CD8-positive, alpha-beta memory T cell (primary cell): ENCODE results near the gene SUZ12. TPM values are rescaled to one million over a fixed set of nuclear protein-coding genes. Genes with fewer than 3 reads are reported as not detected.
A peak's percentile ranks its signal among the peaks of the same experiment; 100 is the strongest.
"Not testable (repeated sequence)": the region's sequence is repeated elsewhere in the genome, so short reads cannot be mapped to it uniquely, and the experiment has no call there.

Experiments
- CTCF ChIA-PET: fragments of 350-600 bp; sonication (Branson Sonifier 250); formaldehyde crosslinking; loops from one replicate; lab custom pipeline; 2021; ENCODE audit warnings: antibody characterized with exemption; lab: Charles Lee
- POLR2A ChIA-PET: fragments of 350-600 bp; sonication (Branson Sonifier 250); formaldehyde crosslinking; loops from one replicate; lab custom pipeline; 2021; ENCODE audit warnings: antibody characterized with exemption; lab: Charles Lee
- DNase-seq, 5 donors: peaks; one replicate each; pipeline versions ENCODE4 v3.0.0 to v3.0.0-alpha.2; 2020 to 2022; ENCODE audit warnings: mixed read lengths in 1 of 5
- H3K27ac ChIP-seq: one replicate; pipeline ENCODE4 v1.7.0; 2013; ENCODE audit warnings: low read depth, mild to moderate bottlenecking, low read length, moderate library complexity
- H3K27me3 ChIP-seq: 2 replicates; pipeline ENCODE4 v1.7.0; 2013; ENCODE audit warnings: low read length, mild to moderate bottlenecking; ENCODE audit not compliant: insufficient read depth, poor library complexity, severe bottlenecking
- H3K36me3 ChIP-seq: 2 replicates; pipeline ENCODE4 v1.7.0; 2013; ENCODE audit warnings: mild to moderate bottlenecking, low read length, moderate library complexity; ENCODE audit not compliant: insufficient read depth
- H3K4me1 ChIP-seq: 2 replicates; pipeline ENCODE4 v1.7.0; 2013; ENCODE audit warnings: mild to moderate bottlenecking, low read length, moderate library complexity; ENCODE audit not compliant: insufficient read depth
- H3K4me3 ChIP-seq: 2 replicates; pipeline ENCODE4 v1.7.0; 2013; ENCODE audit warnings: mild to moderate bottlenecking, low read length
- H3K9me3 ChIP-seq: 2 replicates; pipeline ENCODE4 v1.7.0; 2013; ENCODE audit warnings: mild to moderate bottlenecking, low read length
- H3K27ac Mint-ChIP-seq, 8 donors: one replicate each; pipeline ENCODE4 v1.8.0; 2020 to 2021; ENCODE audit warnings: mixed read lengths in 8 of 8, mild to moderate bottlenecking in 6 of 8, inconsistent platforms in 3 of 8, moderate library complexity in 3 of 8
- H3K27me3 Mint-ChIP-seq, 2 donors: one replicate each; pipeline ENCODE4 v1.8.0; 2020 to 2021; ENCODE audit warnings: mixed read lengths in 2 of 2, mild to moderate bottlenecking in 1 of 2, moderate library complexity in 1 of 2
- H3K36me3 Mint-ChIP-seq, 3 donors: one replicate each; pipeline ENCODE4 v1.8.0; 2020 to 2021; ENCODE audit warnings: mixed read lengths in 3 of 3, inconsistent platforms in 1 of 3, mild to moderate bottlenecking in 1 of 3
- H3K4me1 Mint-ChIP-seq, 3 donors: one replicate each; pipeline ENCODE4 v1.8.0; 2020 to 2021; ENCODE audit warnings: mixed read lengths in 3 of 3, inconsistent platforms in 1 of 3, mild to moderate bottlenecking in 1 of 3
- H3K4me3 Mint-ChIP-seq, 7 donors: one replicate each; pipeline ENCODE4 v1.8.0; 2020 to 2021; ENCODE audit warnings: mixed read lengths in 7 of 7, mild to moderate bottlenecking in 6 of 7, moderate library complexity in 4 of 7, inconsistent platforms in 2 of 7
- H3K9me3 Mint-ChIP-seq, 5 donors: one replicate each; pipeline ENCODE4 v1.8.0; 2020 to 2022; ENCODE audit warnings: mixed read lengths in 5 of 5, mild to moderate bottlenecking in 3 of 5, moderate library complexity in 2 of 5, inconsistent platforms in 1 of 5
- polyA plus RNA-seq: library from polyadenylated mRNA; unstranded; fragments of 300-500 nt; fragmentation: Illumina TruSeq; gene quantifications from one replicate; pipeline ENCODE4 v1.2.3, GENCODE V29; 2021
- total RNA-seq, 2 experiments: library from RNA; stranded (reverse); gene quantifications; one replicate each; pipeline ENCODE4 v1.2.3, GENCODE V29; 2021

SUZ12 gene
- total and polyA plus RNA-seq, 3 experiments from 2014 or later: 19.4 to 64.1 (median 63.1) TPM

- Mint-ChIP-seq H3K4me3 (no peak overlapping the region), H3K27me3 (no peaks in the 10 kb centered on the region), H3K27ac (no peak overlapping the region), H3K4me1 (peaks cover 7 to 19% (median 9%) of the 10 kb centered on the region in 3 donors), H3K36me3 (peaks cover 0 to 61% (median 8%) of the 10 kb centered on the region in 3 donors), H3K9me3 (no peaks in the 10 kb centered on the region)
- Histone ChIP-seq H3K27me3 (no peaks in the 10 kb centered on the region), H3K27ac (no peak overlapping the region), H3K4me1 (no peaks in the 10 kb centered on the region), H3K9me3 (no peaks in the 10 kb centered on the region), H3K4me3 (no peak overlapping the region), H3K36me3 (no peaks in the 10 kb centered on the region)
- ChIA-PET POLR2A (no interaction called here), CTCF (no interaction called here)
- no peak for DNase-seq
Observed at GRCh38 chr17:32021615-32021955, 84.8 kb downstream of the SUZ12 start.

DNA sequence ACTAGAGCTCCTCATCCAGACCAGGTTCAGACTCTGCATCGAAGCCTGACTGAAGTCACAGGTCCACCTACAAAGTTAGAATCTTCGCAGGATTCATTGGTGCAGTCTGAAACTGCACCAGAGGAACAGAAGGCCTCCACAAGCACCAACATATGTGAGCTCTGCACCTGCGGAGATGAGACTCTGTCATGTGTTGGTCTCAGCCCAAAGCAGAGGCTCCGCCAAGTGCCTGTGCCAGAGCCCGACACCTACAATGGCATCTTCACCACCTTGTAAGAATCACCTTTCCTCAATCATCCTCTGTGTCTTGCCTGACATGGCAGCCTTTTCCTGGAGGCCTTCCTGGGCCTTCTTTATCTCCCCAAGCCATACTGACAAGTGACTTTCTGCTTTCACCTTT lies 85.7 kb downstream of the SUZ12 start:
- not testable (repeated sequence) for H3K36me3 ChIP-seq, H3K27me3 Mint-ChIP-seq

GRCh38 chr17:32027271-32027670 lies 90.5 kb downstream of the SUZ12 start:
- H3K4me1 Mint-ChIP-seq, H3K9me3 ChIP-seq, POLR2A ChIA-PET, H3K27me3 ChIP-seq, CTCF ChIA-PET, H3K4me1 ChIP-seq, H3K4me3 Mint-ChIP-seq, H3K36me3 ChIP-seq, H3K27ac ChIP-seq, H3K9me3 Mint-ChIP-seq, H3K4me3 ChIP-seq, H3K27me3 Mint-ChIP-seq, DNase-seq: not testable (repeated sequence)
- Mint-ChIP-seq H3K36me3 (peaks cover 0 to 22% (median 4%) of the 10 kb centered on the region in 3 donors), H3K27ac (peak overlapping the region in 4 of 8 donors; percentile 1 to 72 (median 58))

More for the DNA sequence above, 85.7 kb downstream of the SUZ12 start:
- H3K27ac ChIP-seq, H3K27me3 ChIP-seq, DNase-seq, H3K4me3 Mint-ChIP-seq, H3K4me3 ChIP-seq, H3K4me1 Mint-ChIP-seq, H3K9me3 Mint-ChIP-seq, H3K4me1 ChIP-seq, H3K27ac Mint-ChIP-seq, H3K9me3 ChIP-seq, CTCF ChIA-PET, POLR2A ChIA-PET: not testable (repeated sequence)
- H3K36me3 Mint-ChIP-seq: peaks cover 0 to 57% (median 10%) of the 10 kb centered on the region in 3 donors

- H3K27ac Mint-ChIP-seq: no peak overlapping the region
- H3K9me3 ChIP-seq: no peaks in the 10 kb centered on the region
- no peaks in the 10 kb centered on the region for H3K36me3 ChIP-seq
- H3K27ac ChIP-seq: no peak overlapping the region
- no peaks in the 10 kb centered on the region for H3K27me3 Mint-ChIP-seq
- ChIA-PET CTCF (no interaction called here), POLR2A (no interaction called here)
- no peaks in the 10 kb centered on the region for H3K9me3 Mint-ChIP-seq
- H3K4me1 Mint-ChIP-seq: no peaks in the 10 kb centered on the region
- no peak overlapping the region for H3K4me3 ChIP-seq
- H3K4me3 Mint-ChIP-seq: no peak overlapping the region
- H3K36me3 Mint-ChIP-seq: peaks cover 8 to 44% (median 12%) of the 10 kb centered on the region in 3 donors
- DNase-seq: no peak
- H3K27me3 ChIP-seq: no peaks in the 10 kb centered on the region
- H3K4me1 ChIP-seq: no peaks in the 10 kb centered on the region
Observed at GRCh38 chr17:32033223-32033622, 96.4 kb downstream of the SUZ12 start.

DNA sequence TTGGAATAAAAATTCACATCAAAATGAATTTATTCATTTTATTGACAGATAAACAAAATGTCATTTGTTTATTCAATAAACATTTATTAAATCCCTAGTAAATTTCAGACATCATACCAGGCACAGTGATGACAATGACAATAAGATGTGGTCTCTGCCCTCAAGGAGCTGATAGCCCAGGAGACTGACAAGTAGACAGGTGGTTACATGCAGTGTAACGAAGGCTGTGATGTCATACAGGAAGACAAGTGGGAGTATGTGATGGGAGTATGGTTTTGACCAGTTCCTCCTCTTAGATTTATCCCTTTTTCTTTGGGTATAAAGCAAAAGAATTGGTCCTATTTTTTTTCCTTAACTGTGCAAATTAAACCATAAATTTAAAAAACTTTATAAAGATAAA lies 97.0 kb downstream of the SUZ12 start:
- H3K4me1 Mint-ChIP-seq, DNase-seq, H3K9me3 Mint-ChIP-seq, H3K4me3 ChIP-seq, H3K27ac ChIP-seq, H3K27me3 ChIP-seq, H3K4me3 Mint-ChIP-seq, H3K36me3 ChIP-seq, POLR2A ChIA-PET, H3K4me1 ChIP-seq, H3K27me3 Mint-ChIP-seq, CTCF ChIA-PET, H3K9me3 ChIP-seq: not testable (repeated sequence)
- peaks cover 8 to 48% (median 12%) of the 10 kb centered on the region in 3 donors for H3K36me3 Mint-ChIP-seq
- H3K27ac Mint-ChIP-seq: peak overlapping the region in 2 of 8 donors; percentile 40 to 73

GRCh38 chr17:32040246-32040645 lies 103.4 kb downstream of the SUZ12 start:
- H3K9me3 ChIP-seq, POLR2A ChIA-PET, H3K27me3 ChIP-seq, H3K4me3 Mint-ChIP-seq, H3K9me3 Mint-ChIP-seq, H3K4me1 ChIP-seq, H3K27ac ChIP-seq, CTCF ChIA-PET, H3K27me3 Mint-ChIP-seq, DNase-seq, H3K4me3 ChIP-seq, H3K4me1 Mint-ChIP-seq, H3K36me3 ChIP-seq, H3K27ac Mint-ChIP-seq: not testable (repeated sequence)
- H3K36me3 Mint-ChIP-seq: peaks cover 4 to 51% (median 12%) of the 10 kb centered on the region in 3 donors

DNA sequence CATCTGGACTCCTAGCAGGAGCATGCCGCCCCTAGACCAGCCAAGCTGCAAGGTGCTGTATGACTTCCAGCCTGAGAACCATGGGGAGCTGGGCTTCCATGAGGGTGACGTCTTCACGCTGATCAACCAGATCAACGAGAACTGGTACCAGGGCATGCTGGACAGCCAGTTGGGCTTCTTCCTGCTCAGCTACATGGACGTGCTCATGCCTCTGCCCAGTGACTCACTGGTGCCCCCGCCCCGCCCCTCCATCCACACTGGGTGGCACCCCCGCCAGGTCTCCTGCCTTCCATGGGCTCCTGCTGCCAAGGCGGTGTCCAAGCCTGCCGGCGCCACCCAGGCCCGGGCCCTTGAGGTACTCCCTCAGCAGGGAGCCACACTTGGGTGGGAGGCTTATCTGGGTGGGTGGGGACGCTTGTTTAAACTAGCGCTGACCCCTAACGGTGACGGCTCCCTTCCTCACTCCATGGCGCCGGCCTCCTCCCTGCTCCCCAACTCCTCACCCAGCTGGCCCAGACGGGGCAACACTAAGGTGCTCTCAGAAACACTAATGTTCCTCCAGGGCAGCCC lies 104.6 kb downstream of the SUZ12 start:
- H3K4me3 Mint-ChIP-seq, POLR2A ChIA-PET: not testable (repeated sequence)

GRCh38 chr17:32042266-32042665 lies 105.5 kb downstream of the SUZ12 start:
- H3K4me1 Mint-ChIP-seq, H3K27me3 Mint-ChIP-seq, H3K4me1 ChIP-seq, H3K4me3 Mint-ChIP-seq, H3K9me3 ChIP-seq, H3K27ac ChIP-seq, CTCF ChIA-PET, H3K27ac Mint-ChIP-seq, POLR2A ChIA-PET, H3K9me3 Mint-ChIP-seq, H3K36me3 ChIP-seq, H3K4me3 ChIP-seq, H3K27me3 ChIP-seq, DNase-seq: not testable (repeated sequence)
- peaks cover 0 to 33% (median 3%) of the 10 kb centered on the region in 3 donors for H3K36me3 Mint-ChIP-seq

More for the DNA sequence above, 104.6 kb downstream of the SUZ12 start:
- H3K9me3 ChIP-seq, H3K4me1 Mint-ChIP-seq, H3K36me3 ChIP-seq, H3K4me1 ChIP-seq, H3K27ac Mint-ChIP-seq, DNase-seq, H3K4me3 ChIP-seq, H3K9me3 Mint-ChIP-seq, CTCF ChIA-PET, H3K27ac ChIP-seq, H3K27me3 Mint-ChIP-seq, H3K27me3 ChIP-seq: not testable (repeated sequence)
- H3K36me3 Mint-ChIP-seq: peaks cover 3 to 40% (median 6%) of the 10 kb centered on the region in 3 donors

GRCh38 chr17:32045611-32046010 lies 108.8 kb downstream of the SUZ12 start:
- peak overlapping the region in 2 of 8 donors; percentile 17 to 29 for H3K27ac Mint-ChIP-seq
- H3K27me3 Mint-ChIP-seq, CTCF ChIA-PET, H3K9me3 Mint-ChIP-seq, H3K36me3 ChIP-seq, H3K4me1 ChIP-seq, DNase-seq, H3K27me3 ChIP-seq, H3K4me3 Mint-ChIP-seq, H3K27ac ChIP-seq, H3K9me3 ChIP-seq, H3K4me1 Mint-ChIP-seq, POLR2A ChIA-PET, H3K4me3 ChIP-seq: not testable (repeated sequence)
- H3K36me3 Mint-ChIP-seq: peaks cover 0 to 29% (median 7%) of the 10 kb centered on the region in 3 donors
